KMS-11 (cell line): ENCODE data around the gene MAST4.
"Not testable (repeated sequence)": the region's sequence is repeated elsewhere in the genome, so short reads cannot be mapped to it uniquely, and the experiment has no call there.

Source experiments
- H2AFZ ChIP-seq: fragments of 200-600 bp; sonication (generic); 2 replicates; pipeline ENCODE4 v1.6.1; 2016; ENCODE audit warnings: antibody characterized with exemption, mixed run types, low read depth
- H3K27ac ChIP-seq: fragments of 200-600 bp; sonication (generic); 2 replicates; pipeline ENCODE4 v1.6.1; 2016; ENCODE audit warnings: mild to moderate bottlenecking, mixed run types
- H3K27me3 ChIP-seq: fragments of 200-600 bp; sonication (generic); 2 replicates; pipeline ENCODE4 v1.6.1; 2017; ENCODE audit warnings: mild to moderate bottlenecking, low read depth, mixed run types, moderate library complexity; ENCODE audit not compliant: insufficient read depth
- H3K36me3 ChIP-seq: fragments of 200-600 bp; sonication (generic); 2 replicates; pipeline ENCODE4 v1.6.1; 2017; ENCODE audit warnings: mild to moderate bottlenecking, mixed run types; ENCODE audit not compliant: insufficient read depth
- H3K4me1 ChIP-seq: fragments of 200-600 bp; sonication (generic); 2 replicates; pipeline ENCODE4 v1.6.1; 2016; ENCODE audit warnings: mild to moderate bottlenecking, low read depth, mixed run types; ENCODE audit not compliant: poor library complexity, severe bottlenecking
- H3K4me2 ChIP-seq: fragments of 200-600 bp; sonication (generic); 2 replicates; pipeline ENCODE4 v1.7.0; 2016; ENCODE audit warnings: mild to moderate bottlenecking, mixed run types
- H3K4me3 ChIP-seq: fragments of 200-600 bp; sonication (generic); IDR thresholded peaks from 2 replicates; pipeline ENCODE4 v1.6.1; 2017; ENCODE audit warnings: low read depth, low read length, mixed read lengths; ENCODE audit not compliant: insufficient read depth
- H3K79me2 ChIP-seq: fragments of 200-600 bp; sonication (generic); 2 replicates; pipeline ENCODE4 v1.6.1; 2016; ENCODE audit warnings: low read depth, mixed run types; ENCODE audit not compliant: insufficient read depth
- H3K9ac ChIP-seq: fragments of 200-600 bp; sonication (generic); 2 replicates; pipeline ENCODE4 v1.6.1; 2016; ENCODE audit warnings: mild to moderate bottlenecking, mixed run types
- H4K20me1 ChIP-seq: fragments of 200-600 bp; sonication (generic); 2 replicates; pipeline ENCODE4 v1.6.1; 2016; ENCODE audit warnings: mild to moderate bottlenecking, mixed run types; ENCODE audit not compliant: insufficient read depth
- CTCF ChIP-seq: fragments of 200-600 bp; sonication (generic); conservative IDR thresholded peaks from 2 replicates; pipeline ENCODE4 v1.6.1; 2017; ENCODE audit warnings: low read depth, mild to moderate bottlenecking, antibody characterized with exemption, low read length, moderate library complexity, mixed read lengths

MAST4 gene

GRCh38 chr5:67124556-67124955 lies 528.4 kb downstream of the MAST4 start:
- no peak overlapping the region for H3K9ac ChIP-seq
- H4K20me1 ChIP-seq, result no peaks in the 10 kb centered on the region
- TF ChIP-seq CTCF, result no peak
- H3K79me2 ChIP-seq, result no peaks in the 10 kb centered on the region
- no peak overlapping the region for H3K4me2 ChIP-seq
- no peak overlapping the region for H2AFZ ChIP-seq
- H3K4me3 ChIP-seq, result no peak overlapping the region
- H3K4me1 ChIP-seq, result no peaks in the 10 kb centered on the region
- H3K27ac ChIP-seq, result no peak overlapping the region
- H3K27me3 ChIP-seq, result no peaks in the 10 kb centered on the region
- no peaks in the 10 kb centered on the region for H3K36me3 ChIP-seq

GRCh38 chr5:67127347-67127895 lies 531.2 kb downstream of the MAST4 start:
- not testable (repeated sequence) for H3K9ac ChIP-seq, H3K4me3 ChIP-seq, H3K27me3 ChIP-seq, H3K79me2 ChIP-seq, H4K20me1 ChIP-seq, H3K4me2 ChIP-seq, H3K4me1 ChIP-seq, H3K27ac ChIP-seq, H3K36me3 ChIP-seq, H2AFZ ChIP-seq

GRCh38 chr5:67129768-67130167 lies 533.6 kb downstream of the MAST4 start:
- no peak overlapping the region for H3K27ac ChIP-seq
- no peak overlapping the region for H3K4me2 ChIP-seq
- no peak for TF ChIP-seq CTCF
- H2AFZ ChIP-seq, result no peak overlapping the region
- no peaks in the 10 kb centered on the region for H4K20me1 ChIP-seq
- H3K4me3 ChIP-seq, result no peak overlapping the region
- no peaks in the 10 kb centered on the region for H3K36me3 ChIP-seq
- H3K79me2 ChIP-seq, result no peaks in the 10 kb centered on the region
- no peak overlapping the region for H3K9ac ChIP-seq
- H3K27me3 ChIP-seq, result no peaks in the 10 kb centered on the region
- no peaks in the 10 kb centered on the region for H3K4me1 ChIP-seq

- Histone ChIP-seq H3K27me3 (no peaks in the 10 kb centered on the region), H2AFZ (no peak overlapping the region), H3K4me1 (no peaks in the 10 kb centered on the region), H3K79me2 (no peaks in the 10 kb centered on the region), H4K20me1 (no peaks in the 10 kb centered on the region), H3K4me3 (no peak overlapping the region), H3K4me2 (no peak overlapping the region), H3K9ac (no peak overlapping the region), H3K36me3 (no peaks in the 10 kb centered on the region), H3K27ac (no peak overlapping the region)
- no peak for TF ChIP-seq CTCF
Observed at GRCh38 chr5:67133217-67133616, 537.0 kb downstream of the MAST4 start.

GRCh38 chr5:67133776-67134175 lies 537.6 kb downstream of the MAST4 start:
- H3K9ac ChIP-seq, result no peak overlapping the region
- no peak overlapping the region for H3K4me2 ChIP-seq
- H3K27ac ChIP-seq, result no peak overlapping the region
- no peak for TF ChIP-seq CTCF
- no peaks in the 10 kb centered on the region for H3K27me3 ChIP-seq
- no peak overlapping the region for H3K4me3 ChIP-seq
- no peaks in the 10 kb centered on the region for H4K20me1 ChIP-seq
- no peaks in the 10 kb centered on the region for H3K79me2 ChIP-seq
- no peaks in the 10 kb centered on the region for H3K4me1 ChIP-seq
- no peak overlapping the region for H2AFZ ChIP-seq
- no peaks in the 10 kb centered on the region for H3K36me3 ChIP-seq
